PC-3 (cell line): ENCODE results near the gene SPESP1. TPM values are rescaled to one million over a fixed set of nuclear protein-coding genes. Genes with fewer than 3 reads are reported as not detected.

ENCODE experiments used
- ATAC-seq: fragments of 200-7000 bp; cut with Tn5 transposase; 2 replicates; pipeline ENCODE4 v1.9.1; 2020; ENCODE audit warnings: mild to moderate bottlenecking, moderate library complexity
- BruUV-seq: library from RNA; stranded (reverse); fragments of 400-500 nt; replicated peaks from 2 replicates; lab custom pipeline; 2021; lab: Mats Ljungman, UMichigan
- CTCF ChIA-PET: fragments of 300-600 bp; sonication (Branson Sonifier 250); formaldehyde crosslinking; loops from one replicate; lab custom pipeline; 2022; ENCODE audit warnings: antibody characterized with exemption; lab: Charles Lee
- POLR2A ChIA-PET: fragments of 300-600 bp; sonication (Branson Sonifier 250); formaldehyde crosslinking; loops from one replicate; lab custom pipeline; 2022; ENCODE audit warnings: antibody characterized with exemption; ENCODE audit not compliant: unreplicated experiment; lab: Charles Lee
- DNase-seq: peaks from one replicate; pipeline ENCODE4 v3.0.0-alpha.2; 2015
- H2AFZ ChIP-seq: fragments of 300-600 bp; sonication (generic); 2 replicates; pipeline ENCODE4 v1.6.0; 2016; ENCODE audit warnings: antibody characterized with exemption, low read length
- H3F3A ChIP-seq: fragments of 300-600 bp; sonication (generic); one replicate; pipeline ENCODE4 v1.6.0; 2017; ENCODE audit warnings: antibody characterized with exemption, low read length, control low read depth, mild to moderate bottlenecking; ENCODE audit not compliant: unreplicated experiment
- H3K27ac ChIP-seq: fragments of 300-600 bp; sonication (generic); 2 replicates; pipeline ENCODE4 v1.5.1; 2016; ENCODE audit warnings: mild to moderate bottlenecking, low read length
- H3K27me3 ChIP-seq: fragments of 300-600 bp; sonication (generic); 2 replicates; pipeline ENCODE4 v1.6.1; 2016; ENCODE audit warnings: low read length, mixed read lengths
- H3K36me3 ChIP-seq: fragments of 300-600 bp; sonication (generic); 2 replicates; pipeline ENCODE4 v1.6.1; 2016; ENCODE audit warnings: low read depth, mixed run types, low read length, mixed read lengths
- H3K4me1 ChIP-seq: fragments of 300-600 bp; sonication (generic); 2 replicates; pipeline ENCODE4 v1.5.1; 2016; ENCODE audit warnings: low read length; ENCODE audit not compliant: insufficient read depth
- H3K4me2 ChIP-seq: fragments of 300-600 bp; sonication (generic); 2 replicates; pipeline ENCODE4 v1.6.0; 2016; ENCODE audit warnings: low read length
- H3K4me3 ChIP-seq: fragments of 300-600 bp; sonication (generic); 2 replicates; pipeline ENCODE4 v1.5.1; 2016; ENCODE audit warnings: mild to moderate bottlenecking, low read length, mixed read lengths
- H3K79me2 ChIP-seq: fragments of 300-600 bp; sonication (generic); 2 replicates; pipeline ENCODE4 v1.6.1; 2017; ENCODE audit warnings: low read length, mixed read lengths
- H3K9ac ChIP-seq: fragments of 300-600 bp; sonication (generic); 2 replicates; pipeline ENCODE4 v1.6.0; 2016; ENCODE audit warnings: mild to moderate bottlenecking, low read length
- H3K9me2 ChIP-seq: fragments of 300-600 bp; sonication (generic); replicated peaks from 2 replicates; pipeline ENCODE4 v1.6.1; 2016; ENCODE audit warnings: mixed run types, low read length, mixed read lengths
- H3K9me3 ChIP-seq: fragments of 300-600 bp; sonication (generic); 2 replicates; pipeline ENCODE4 v1.6.1; 2016; ENCODE audit warnings: low read length, mixed read lengths
- H4K20me1 ChIP-seq: fragments of 300-600 bp; sonication (generic); 2 replicates; pipeline ENCODE4 v1.6.1; 2016; ENCODE audit warnings: low read length, mixed read lengths
- EZH2 ChIP-seq: fragments of 300-600 bp; sonication (generic); IDR thresholded peaks from one replicate; pipeline ENCODE4 v1.6.1; 2017; ENCODE audit warnings: antibody characterized with exemption, mild to moderate bottlenecking, low read length; ENCODE audit not compliant: unreplicated experiment
- EZH2phosphoT487 ChIP-seq: fragments of 300-600 bp; sonication (generic); IDR thresholded peaks from 2 replicates; pipeline ENCODE4 v1.6.1; 2018; ENCODE audit warnings: mild to moderate bottlenecking, antibody characterized with exemption, low read length, borderline replicate concordance
- intact Hi-C: fragments of 100-400 bp; cut with micrococcal nuclease; formaldehyde crosslinking; loops from 2 replicates; pipeline ENCODE4 v1.9.0; 2023
- total RNA-seq: library from RNA; depleted of rRNA; stranded (reverse); fragments of >200 nt; gene quantifications from 2 replicates; pipeline ENCODE4 v1.2.3, GENCODE V29; 2014
- TF ChIP-seq, protein P1 (sequence below): fragments of 300-600 bp; sonication (generic); conservative IDR thresholded peaks from 2 replicates; pipeline ENCODE4 v1.5.1; 2017; ENCODE audit warnings: antibody characterized with exemption, low read depth, mild to moderate bottlenecking, low read length

The SPESP1 gene
- total RNA-seq, 1 experiment from 2014 or later, result not detected

DNA sequence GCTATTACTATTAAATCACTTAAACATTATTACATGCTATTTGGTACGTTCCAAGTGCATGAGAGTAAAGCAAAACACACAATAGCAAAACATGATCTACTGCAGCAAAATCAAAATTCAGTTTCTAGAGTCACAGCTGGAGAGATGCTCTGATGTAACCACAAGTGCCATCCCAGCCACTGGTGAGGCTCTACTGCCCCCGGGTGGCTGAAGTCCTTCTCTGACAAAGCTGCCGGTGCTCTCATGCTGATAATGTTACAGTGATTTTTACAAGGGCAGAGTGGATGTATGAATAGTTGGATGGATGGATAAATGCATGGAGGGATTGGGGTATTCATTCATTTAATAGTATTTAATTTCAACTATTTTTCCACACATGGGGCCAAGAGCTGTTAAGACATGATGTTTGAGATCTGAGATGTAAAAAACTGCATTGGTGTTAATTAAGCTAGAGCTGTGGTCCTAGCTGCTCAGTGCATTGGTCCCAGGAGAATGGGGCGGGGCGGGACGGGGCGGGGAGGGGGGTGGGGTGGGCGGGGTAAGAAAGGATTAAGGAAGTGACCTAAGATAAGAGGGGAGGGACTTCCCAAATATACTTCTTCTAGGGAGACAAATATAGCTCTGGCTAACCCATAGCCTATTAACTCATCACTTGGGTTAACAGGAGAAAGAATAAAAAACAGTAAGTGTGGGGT, 5.3 kb upstream of the SPESP1 start:
- H3K4me1 ChIP-seq, result no peaks in the 10 kb centered on the region
- H3F3A ChIP-seq, result no peaks in the 10 kb centered on the region
- peak; percentile 87 for ATAC-seq
- H3K27ac ChIP-seq, result no peak overlapping the region
- no peaks in the 10 kb centered on the region for H3K9me2 ChIP-seq
- H3K27me3 ChIP-seq, result no peaks in the 10 kb centered on the region
- no peaks in the 10 kb centered on the region for H3K36me3 ChIP-seq
- CTCF ChIA-PET, result interaction anchor here (0.6 to 1.0 kb wide), 5 partner anchors 36 to 251 kb away, joined by 3 to 8 read pairs (median 3); no protein-coding TSS in a partner anchor
- H3K9me3 ChIP-seq, result no peaks in the 10 kb centered on the region
- intact Hi-C loops, result loop anchor here (5.0 kb wide), 1 partner anchor 373 kb away; no protein-coding TSS in a partner anchor
- H3K4me3 ChIP-seq, result no peak overlapping the region
- TF ChIP-seq EZH2, result no peak
- TF ChIP-seq, protein P1, sequence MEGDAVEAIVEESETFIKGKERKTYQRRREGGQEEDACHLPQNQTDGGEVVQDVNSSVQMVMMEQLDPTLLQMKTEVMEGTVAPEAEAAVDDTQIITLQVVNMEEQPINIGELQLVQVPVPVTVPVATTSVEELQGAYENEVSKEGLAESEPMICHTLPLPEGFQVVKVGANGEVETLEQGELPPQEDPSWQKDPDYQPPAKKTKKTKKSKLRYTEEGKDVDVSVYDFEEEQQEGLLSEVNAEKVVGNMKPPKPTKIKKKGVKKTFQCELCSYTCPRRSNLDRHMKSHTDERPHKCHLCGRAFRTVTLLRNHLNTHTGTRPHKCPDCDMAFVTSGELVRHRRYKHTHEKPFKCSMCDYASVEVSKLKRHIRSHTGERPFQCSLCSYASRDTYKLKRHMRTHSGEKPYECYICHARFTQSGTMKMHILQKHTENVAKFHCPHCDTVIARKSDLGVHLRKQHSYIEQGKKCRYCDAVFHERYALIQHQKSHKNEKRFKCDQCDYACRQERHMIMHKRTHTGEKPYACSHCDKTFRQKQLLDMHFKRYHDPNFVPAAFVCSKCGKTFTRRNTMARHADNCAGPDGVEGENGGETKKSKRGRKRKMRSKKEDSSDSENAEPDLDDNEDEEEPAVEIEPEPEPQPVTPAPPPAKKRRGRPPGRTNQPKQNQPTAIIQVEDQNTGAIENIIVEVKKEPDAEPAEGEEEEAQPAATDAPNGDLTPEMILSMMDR, result peak; percentile 90
- no peaks in the 10 kb centered on the region for H4K20me1 ChIP-seq
- H2AFZ ChIP-seq, result peak overlapping the region; percentile 65
- no peak overlapping the region for H3K4me2 ChIP-seq
- peak; percentile 86 for DNase-seq
- BruUV-seq, result no TSS peak
- no peaks in the 10 kb centered on the region for H3K79me2 ChIP-seq
- POLR2A ChIA-PET, result no interaction called here
- H3K9ac ChIP-seq, result no peak overlapping the region

DNA sequence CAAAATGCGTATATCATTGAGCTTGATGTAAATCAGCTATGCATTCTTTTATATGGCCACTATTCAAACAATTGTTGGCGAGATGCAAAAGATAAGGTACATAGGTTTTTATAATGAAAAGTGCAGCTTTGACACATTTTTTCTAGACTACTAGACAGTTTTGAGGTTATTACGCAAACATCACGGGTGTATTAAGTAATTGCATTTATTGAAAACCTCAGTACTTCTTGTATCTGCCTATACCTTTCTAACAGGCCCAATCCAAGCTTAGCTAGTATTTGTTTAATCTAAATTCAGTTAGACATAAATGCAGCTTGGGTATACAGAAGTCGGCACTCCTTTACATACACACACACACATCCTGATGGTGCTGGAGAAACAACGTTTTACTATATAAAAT, 2.7 kb downstream of the SPESP1 start:
- Histone ChIP-seq H3K4me1 (no peaks in the 10 kb centered on the region), H3K9ac (no peak overlapping the region), H4K20me1 (no peaks in the 10 kb centered on the region), H3K4me3 (no peak overlapping the region), H2AFZ (no peak overlapping the region), H3K4me2 (no peak overlapping the region), H3F3A (no peaks in the 10 kb centered on the region), H3K36me3 (no peaks in the 10 kb centered on the region), H3K27me3 (no peaks in the 10 kb centered on the region), H3K9me2 (no peaks in the 10 kb centered on the region), H3K79me2 (no peaks in the 10 kb centered on the region), H3K27ac (no peak overlapping the region), H3K9me3 (no peaks in the 10 kb centered on the region)
- no peak for DNase-seq
- ChIA-PET POLR2A (no interaction called here), CTCF (interaction anchor here (0.6 kb wide), 1 partner anchor 57 kb away, joined by 5 read pairs; no protein-coding TSS in a partner anchor)
- intact Hi-C loops, result loop anchor here (10.0 kb wide), 1 partner anchor 102 kb away; no protein-coding TSS in a partner anchor
- no peak for ATAC-seq
- TF ChIP-seq, protein P1, result no peak
- TF ChIP-seq EZH2phosphoT487 (no peak), EZH2 (no peak)
- BruUV-seq, result no TSS peak

DNA sequence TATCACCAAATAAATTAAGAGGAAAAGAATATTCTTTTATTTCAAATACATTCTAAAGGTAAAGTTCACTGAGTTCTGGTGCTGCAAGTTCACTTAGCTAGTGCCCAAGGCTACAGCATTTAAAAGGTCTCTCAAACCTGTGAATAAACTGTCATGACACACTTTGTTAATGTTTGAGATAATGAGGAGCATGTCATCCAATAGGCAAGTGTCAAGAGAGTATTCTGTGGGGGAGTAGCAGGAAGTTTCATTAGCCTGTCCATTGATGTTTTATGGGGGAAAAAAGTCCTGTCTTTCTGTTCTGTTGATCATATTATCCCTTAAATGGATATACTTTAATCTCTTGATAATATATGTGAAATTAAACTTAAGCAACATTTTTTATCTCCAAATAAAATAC, 4.0 kb downstream of the SPESP1 start:
- H3K4me2 ChIP-seq, result no peak overlapping the region
- no peak overlapping the region for H2AFZ ChIP-seq
- no TSS peak for BruUV-seq
- TF ChIP-seq, protein P1, result no peak
- TF ChIP-seq EZH2phosphoT487 (no peak), EZH2 (no peak)
- H4K20me1 ChIP-seq, result no peaks in the 10 kb centered on the region
- no peaks in the 10 kb centered on the region for H3K9me3 ChIP-seq
- no peak overlapping the region for H3K27ac ChIP-seq
- no peaks in the 10 kb centered on the region for H3F3A ChIP-seq
- no peak overlapping the region for H3K4me3 ChIP-seq
- no peak overlapping the region for H3K9ac ChIP-seq
- ChIA-PET POLR2A (no interaction called here), CTCF (no interaction called here)
- H3K9me2 ChIP-seq, result no peaks in the 10 kb centered on the region
- no peak for DNase-seq
- H3K36me3 ChIP-seq, result no peaks in the 10 kb centered on the region
- intact Hi-C loops, result loop anchor here (10.0 kb wide), 1 partner anchor 100 kb away; no protein-coding TSS in a partner anchor
- H3K79me2 ChIP-seq, result no peaks in the 10 kb centered on the region
- no peaks in the 10 kb centered on the region for H3K27me3 ChIP-seq
- no peak for ATAC-seq
- no peaks in the 10 kb centered on the region for H3K4me1 ChIP-seq
